ENCODE measurements around the gene DRAXIN. TPM values are rescaled to one million over a fixed set of nuclear protein-coding genes. Genes with fewer than 3 reads are reported as not detected.
A peak's percentile ranks its signal among the peaks of the same experiment; 100 is the strongest.

The DRAXIN gene
- total RNA-seq, 1 donor from 2014 or later = 0.29 TPM

DNA sequence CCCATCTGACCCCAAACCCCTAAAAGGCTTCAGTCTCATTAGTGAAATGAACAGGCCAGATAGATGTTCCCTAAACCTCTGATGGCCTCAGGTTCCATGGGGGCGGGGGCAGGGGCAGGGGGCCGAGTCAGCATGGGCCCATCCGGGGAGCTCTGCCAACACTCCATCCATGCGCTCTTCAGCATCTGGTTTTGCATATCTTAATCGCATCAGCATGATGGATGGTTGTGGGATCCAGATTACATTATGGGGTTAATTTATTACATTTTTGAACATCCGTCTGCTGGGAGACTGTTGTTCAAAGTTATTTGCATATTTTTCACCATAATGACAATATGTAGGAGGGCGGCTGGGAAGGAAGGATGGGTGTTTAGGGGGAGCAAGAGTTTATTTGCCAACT, 7.4 kb upstream of the DRAXIN start:
- no peak for DNase-seq (ENCODE audit: extremely low read depth, low read depth, low spot score)

DNA sequence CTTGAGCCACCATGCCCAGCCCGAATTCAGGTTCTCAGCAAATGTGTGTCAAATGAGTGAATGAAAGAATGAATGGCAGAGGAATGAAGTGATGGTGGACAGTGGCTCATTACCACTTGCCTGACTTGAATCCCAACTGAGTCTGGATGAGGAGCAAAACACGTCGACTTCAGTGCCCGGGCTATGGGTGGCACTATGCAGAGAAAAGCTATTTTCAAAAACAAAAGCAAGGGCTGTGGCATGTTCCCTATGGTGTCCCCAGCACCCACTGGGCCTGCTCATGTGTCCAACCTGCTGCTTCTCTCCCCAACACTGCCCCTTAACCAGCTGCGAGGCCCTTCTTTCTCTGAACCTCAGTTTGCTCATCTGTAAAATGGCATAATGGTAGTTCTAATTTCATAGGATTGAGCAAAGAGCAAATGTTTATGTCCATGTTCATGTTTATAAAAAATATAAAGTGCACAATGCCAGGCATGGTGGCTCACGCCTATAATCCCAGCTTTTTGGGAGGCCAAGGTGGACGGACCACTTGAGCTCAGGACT, 6.2 kb upstream of the DRAXIN start:
- DNase-seq (ENCODE audit: extremely low read depth, low read depth, low spot score) = no peak

DNA sequence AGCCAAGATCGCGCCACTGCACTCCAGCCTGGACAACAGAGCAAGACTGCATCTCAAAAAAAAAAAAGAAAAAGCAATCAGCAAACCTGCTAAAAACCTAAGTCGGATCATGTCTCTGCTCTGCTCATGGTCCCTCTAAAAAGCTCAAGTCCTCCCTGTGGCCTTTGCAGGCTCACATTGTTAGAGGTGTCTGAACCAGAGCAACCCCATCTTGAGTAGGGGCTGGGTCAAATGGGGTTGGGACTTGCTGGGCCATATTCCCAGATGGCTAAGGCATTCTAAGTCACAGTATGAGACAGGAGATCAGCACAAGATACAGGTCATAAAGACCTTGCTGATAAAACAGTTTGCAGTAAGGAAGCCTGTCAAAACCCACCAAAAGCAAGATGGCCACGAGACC, 3.0 kb upstream of the DRAXIN start:
- DNase-seq (ENCODE audit: extremely low read depth, low read depth, low spot score) = no peak

DNA sequence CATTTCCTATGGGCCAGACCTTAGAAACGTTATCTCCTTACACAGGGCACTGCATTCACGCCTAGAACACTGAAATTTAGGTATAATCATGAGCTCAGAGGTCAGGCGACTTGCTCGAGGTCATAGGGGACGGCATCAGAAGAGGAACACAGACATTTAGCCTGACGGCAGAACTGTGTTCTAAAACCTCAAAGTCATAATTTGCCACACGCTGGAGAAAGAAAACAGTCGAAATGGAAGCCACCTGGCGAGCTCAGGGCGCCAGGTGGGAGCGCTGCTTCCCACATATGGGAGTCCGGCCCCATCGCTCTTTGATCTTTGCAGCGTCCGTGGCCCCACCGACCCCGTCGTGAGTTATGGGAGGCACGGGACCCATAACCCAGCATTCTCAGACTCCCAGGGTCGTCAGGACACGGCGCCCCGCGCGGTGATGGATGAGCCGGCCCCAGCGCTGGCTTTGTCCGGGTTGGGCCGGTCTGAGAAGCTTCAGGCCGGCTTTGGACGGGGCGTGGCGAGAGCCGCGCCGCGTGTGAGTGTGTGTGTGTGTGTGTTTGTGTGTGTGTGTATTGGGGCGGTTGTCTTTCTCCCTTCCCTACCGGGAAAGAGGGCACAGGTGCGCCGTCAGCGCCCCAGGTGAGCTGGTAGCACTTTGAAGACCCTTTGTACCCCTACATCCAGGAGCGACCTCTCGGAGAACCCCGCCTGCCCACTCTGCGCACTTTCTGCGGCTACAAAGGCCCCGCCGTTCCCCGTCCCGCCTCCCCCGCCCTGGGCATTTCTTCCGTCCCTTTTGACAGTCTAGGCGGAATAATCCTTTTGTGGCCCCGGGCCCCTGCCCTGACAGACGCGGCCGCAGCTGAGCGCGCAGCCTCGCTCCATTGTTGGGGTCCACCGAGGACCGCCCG, 861 bp upstream of the DRAXIN start:
- DNase-seq (ENCODE audit: extremely low read depth, low read depth, low spot score) = no peak

DNA sequence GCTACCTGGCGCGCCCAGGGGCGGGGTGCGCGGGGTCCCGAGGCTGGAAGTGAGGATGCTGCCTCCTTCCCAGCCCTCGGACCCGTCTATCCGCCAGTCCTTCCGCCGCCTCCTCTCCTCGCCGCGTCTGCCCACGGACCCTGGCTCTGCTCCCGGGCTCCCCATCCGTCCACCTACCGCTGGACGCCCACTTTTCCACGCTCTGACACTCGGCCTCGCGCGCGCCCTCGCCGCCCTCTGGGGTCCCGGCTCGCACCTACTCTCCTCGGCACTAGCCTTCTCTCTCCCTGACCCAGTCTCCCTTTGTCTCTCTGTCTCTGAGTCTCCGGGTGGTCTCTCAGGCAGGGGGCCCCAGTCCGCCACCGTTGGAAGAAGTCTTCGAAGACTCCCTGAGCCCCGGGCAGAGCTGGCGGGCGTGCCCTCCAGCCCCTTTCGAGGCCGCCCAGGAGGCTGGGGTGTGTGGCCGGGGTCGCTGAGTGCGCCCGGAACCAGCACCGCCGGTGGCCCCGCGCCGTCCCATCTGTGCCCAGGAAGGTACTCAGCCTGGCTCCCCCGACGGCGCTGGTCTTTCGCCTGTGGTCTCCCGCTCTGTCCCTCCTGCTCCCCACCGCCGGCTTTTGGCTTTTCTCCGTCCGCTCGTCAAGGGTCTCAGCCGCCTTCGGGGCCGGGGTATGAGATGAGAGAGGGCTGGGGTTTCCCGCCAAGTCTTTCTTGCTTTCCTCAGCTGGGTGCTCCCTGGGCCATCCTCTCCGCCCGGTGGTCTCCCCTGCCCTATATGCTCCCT, 610 bp downstream of the DRAXIN start:
- no peak for DNase-seq (ENCODE audit: extremely low read depth, low read depth, low spot score)

DNA sequence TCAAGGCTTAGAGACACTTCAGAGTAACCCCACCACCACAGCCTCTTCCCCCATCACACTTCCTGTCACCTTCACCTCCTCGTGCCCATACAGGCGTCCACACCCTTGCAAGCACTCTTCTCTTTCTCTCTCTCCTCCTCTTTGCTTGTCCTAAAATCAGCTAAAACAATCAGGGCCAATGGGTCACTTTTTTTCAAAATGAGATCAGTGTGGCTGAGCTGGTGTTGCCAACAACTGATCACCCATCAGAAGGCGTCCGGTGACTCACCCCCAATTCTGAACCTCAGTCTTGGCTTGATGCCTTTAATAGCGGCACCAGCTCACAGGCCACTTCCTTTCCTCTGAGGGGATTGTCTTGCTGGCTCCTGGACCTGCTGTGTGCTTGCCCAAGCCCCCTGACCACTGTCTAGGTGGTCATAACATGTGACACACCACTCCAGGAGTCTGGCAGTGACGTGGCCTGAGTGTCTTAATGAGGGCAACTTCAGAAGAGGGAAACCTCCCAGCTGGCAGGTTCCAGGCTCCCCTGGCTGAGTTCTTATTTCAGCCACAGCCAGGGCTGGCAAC, 1.6 kb downstream of the DRAXIN start:
- peak; percentile 52 for DNase-seq (ENCODE audit: extremely low read depth, low read depth, low spot score)

DNA sequence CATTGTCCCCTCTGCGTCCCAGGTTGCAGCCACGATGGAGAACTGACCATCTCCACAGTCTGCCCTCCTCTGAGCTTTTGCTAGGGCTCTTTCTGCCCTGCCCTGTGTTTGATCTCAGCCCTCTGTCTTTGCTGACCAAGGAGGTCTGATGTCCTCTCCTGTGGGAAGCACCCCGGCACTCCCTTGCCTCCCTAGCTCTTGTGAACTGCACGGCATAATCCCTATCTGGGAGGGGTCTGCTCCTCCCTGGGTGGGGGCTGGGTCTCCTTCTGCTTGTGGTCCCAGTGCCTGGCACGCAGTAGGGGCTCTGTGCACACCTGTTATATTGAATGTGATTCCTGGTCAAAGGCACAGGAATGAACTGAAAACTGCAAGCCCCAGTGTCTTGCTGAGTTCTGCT, 2.4 kb downstream of the DRAXIN start:
- DNase-seq (ENCODE audit: extremely low read depth, low read depth, low spot score) = no peak

DNA sequence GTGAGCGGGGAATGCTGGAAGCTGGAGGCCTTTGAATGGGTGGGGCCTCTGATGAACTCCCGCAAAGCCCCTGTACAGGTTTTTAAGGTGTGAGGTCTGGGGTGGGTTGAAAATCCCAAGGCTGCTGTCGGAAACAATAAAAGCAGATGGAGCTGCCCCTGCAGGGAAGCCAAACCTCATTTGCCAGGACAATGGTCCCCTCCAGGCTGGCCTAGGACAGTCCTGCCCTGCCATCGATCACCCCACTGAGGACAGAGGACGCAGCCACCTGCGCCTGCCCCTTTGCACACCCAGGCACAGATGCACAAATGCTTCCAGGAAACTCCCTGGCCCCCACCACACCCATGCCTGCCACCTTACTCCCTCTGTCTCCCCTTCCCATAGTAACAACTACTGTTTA, 4.4 kb downstream of the DRAXIN start:
- DNase-seq (ENCODE audit: extremely low read depth, low read depth, low spot score) = no peak

DNA sequence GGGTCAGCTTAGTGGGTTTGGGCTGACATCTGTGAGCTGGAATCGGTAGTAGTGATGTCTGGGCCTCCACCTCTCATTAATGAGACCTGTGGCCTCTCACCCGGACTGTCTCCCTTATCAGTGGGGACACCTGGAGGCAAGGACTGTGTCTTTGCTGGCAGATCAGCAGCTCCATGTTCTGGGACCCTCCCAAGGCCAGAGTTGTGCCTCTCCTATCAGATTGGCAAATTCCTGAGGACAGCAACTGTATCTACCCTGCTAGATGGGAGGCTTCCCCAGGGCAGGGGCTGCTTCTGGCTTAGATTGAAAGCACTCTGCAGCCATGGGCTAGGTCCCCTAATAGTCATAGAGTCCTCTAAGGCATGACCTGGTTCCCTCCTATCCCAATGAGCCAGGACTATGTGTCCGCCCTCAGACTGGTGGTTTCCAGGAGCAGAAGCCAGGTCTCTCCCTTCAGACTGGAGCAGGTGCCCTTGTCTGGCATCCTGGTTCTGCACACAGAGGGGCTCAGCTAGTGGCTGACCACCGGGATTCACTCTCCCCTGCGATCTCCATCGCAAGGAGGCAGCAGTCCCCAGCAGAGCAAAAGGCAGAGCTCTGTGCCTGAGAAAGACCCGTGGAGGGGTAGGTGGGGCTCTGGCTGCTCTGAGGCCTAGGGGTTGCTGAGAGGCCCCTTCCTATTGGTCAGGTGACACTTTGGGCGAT, 5.8 kb downstream of the DRAXIN start:
- DNase-seq (ENCODE audit: extremely low read depth, low read depth, low spot score) = no peak

DNA sequence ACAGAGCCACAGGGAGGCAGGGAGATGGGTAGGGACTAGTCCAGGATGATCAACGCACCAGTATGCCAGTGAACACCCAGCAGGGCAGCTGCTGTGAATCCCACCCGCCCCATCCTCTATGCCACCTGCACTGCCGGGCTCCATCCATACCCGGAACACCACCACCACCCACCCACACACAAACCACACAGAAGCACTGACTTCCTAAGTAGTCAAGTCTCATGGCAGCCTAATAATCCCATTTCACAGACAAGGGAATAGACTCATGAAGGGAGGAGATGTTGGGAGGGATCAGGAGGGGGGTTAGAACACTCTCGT, 6.3 kb downstream of the DRAXIN start:
- DNase-seq (ENCODE audit: extremely low read depth, low read depth, low spot score) = no peak

DNA sequence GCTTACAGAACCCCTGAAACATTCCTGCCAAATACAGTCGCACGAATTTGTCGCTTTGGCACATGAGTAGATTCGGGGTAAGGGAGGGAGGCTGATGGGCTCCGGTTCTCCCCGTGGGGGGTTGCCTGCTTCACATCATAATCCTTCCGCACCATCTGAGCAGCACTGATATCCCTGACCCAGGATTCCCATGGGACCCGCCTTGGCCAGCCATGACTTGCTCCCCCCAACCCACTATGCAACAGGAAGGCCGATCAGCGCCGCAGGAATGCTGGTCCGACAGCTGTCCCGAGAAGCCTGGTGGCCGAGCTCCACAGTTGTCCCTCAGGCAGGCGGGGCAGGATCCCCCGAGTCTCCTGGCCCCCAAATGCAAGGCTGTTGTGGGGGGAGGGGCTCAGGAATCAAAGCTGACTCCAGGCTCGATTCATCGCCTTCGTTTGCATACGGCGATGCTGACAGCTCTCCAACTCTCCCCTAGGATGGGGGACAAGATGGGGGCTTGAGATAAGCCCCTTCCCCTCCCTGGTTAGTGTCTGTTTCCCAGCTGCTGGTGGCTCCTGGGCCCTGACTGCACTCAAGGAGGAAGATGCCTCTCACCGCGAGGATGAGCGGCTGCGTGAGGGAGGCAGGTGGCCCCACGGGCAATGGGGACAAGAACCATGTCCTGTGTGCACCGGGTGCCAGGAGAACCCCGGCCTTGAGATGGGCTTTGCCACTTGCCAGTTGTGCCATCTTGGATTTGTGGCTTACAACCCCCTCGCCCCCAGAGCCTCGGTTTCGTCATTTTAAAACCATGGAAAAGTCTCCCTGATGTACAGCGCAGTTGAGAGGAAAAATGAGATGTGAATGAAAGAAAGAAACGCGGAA, 9.3 kb downstream of the DRAXIN start:
- no peak for DNase-seq (ENCODE audit: extremely low read depth, low read depth, low spot score)

DNA sequence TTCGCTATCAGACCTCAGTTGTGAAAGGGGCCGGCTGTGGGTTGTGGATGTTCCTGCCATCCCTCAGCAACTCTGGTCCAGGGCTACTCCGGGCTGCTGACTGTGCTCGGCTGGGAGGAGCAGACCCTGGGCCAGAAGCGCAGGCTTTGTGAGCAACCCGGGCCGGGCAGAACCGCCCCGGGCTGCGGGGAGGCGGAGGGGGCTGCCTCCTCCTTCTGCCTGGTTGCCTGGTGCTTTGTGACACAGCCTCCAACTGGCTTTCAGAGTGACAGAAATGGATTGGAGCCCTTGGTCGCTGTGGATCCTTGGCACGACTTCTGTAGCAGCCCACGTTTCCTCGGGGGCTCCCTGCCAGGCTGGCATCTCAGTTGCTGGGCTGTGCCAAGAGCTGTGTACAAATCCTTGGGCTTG, 10.0 kb downstream of the DRAXIN start:
- DNase-seq (ENCODE audit: extremely low read depth, low read depth, low spot score) = no peak

DNA sequence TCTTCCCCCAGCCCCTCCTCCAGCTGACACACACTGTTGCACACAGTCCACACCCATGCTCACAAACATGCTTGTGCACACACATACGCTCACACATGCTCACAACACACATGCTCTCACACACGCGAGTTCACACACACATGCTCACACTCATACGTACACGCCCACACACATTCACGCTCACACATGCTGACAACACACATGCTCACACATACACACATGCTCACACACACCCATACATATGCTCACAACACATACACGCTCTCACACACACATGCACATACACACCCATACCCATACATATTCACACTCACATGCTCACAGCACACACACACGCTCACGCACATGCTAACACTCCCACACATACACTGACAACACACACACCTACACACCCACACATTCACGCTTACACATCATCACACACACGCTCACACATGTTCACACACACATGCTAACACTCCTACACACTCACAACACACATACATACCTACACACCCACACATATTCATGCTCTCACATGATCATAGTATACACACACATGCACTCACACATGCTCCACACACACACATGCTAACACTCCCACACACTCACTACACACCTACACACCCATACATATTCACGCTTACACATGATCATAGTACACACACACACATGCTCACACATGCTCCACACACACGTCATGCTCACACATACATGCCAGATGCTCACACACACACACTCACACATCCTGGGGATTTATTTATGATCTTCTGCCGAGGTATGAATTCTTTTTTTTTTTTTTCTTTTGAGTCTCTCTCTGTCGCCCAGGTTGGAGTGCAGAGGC, 10.7 kb downstream of the DRAXIN start:
- DNase-seq (ENCODE audit: extremely low read depth, low read depth, low spot score) = no peak

DNA sequence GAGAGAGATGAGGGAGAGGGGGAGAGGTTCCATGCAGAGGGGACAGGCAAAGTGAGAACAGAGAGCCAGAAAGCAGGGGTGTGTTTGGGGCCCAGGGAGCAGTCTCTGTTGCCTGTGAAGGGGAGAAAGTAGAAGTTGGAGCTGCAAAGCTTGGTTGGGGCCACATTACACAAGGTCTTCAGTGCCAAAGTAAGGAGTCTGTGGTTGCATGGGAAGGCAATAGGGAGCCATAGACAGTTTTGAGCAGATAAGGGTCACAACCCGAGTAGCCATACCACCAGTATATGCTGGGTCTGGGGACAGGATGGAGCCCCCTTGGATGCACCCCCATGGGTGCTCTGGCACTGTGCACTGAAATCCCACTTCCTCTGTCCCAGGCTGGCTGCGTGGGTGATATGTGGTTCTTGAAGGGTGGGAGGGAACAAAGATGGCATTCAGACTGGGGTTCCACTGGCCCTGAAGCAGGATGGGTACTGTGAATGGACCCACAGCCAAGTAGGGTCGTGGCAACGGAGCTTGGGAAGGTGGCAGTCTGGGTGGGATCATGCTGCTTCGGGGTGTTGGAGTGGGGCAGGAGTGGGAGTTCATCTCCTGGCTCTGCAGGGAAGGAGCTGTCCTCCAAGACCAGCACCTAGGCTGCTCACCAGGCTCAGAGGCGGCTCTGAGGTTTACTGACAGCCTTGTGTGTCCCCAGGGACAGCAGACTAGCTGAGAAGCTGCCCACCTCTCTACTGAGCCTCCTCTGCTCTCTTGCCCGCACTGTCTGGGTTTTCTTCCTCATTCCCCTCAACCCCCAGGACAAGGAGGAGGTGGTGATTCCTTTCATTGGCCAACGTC, 12.1 kb downstream of the DRAXIN start:
- DNase-seq (ENCODE audit: extremely low read depth, low read depth, low spot score) = no peak

DNA sequence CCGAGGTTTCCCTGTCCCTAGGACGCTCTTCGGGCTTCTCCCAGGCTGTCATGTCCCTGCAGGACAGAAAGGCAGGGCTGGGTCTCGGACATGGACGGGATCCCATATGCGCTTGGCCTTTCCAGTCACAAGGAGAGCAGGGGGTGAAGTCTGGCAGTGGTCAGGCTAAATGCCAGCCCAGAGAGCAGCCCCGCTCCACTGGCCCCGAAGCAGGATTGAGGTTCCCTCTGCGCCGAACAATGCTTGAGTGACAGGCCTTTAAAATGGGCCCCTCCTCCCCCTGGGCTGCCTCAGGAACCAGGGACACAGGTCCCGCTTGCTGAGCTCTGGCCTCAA, 12.7 kb downstream of the DRAXIN start:
- DNase-seq (ENCODE audit: extremely low read depth, low read depth, low spot score) = no peak

DNA sequence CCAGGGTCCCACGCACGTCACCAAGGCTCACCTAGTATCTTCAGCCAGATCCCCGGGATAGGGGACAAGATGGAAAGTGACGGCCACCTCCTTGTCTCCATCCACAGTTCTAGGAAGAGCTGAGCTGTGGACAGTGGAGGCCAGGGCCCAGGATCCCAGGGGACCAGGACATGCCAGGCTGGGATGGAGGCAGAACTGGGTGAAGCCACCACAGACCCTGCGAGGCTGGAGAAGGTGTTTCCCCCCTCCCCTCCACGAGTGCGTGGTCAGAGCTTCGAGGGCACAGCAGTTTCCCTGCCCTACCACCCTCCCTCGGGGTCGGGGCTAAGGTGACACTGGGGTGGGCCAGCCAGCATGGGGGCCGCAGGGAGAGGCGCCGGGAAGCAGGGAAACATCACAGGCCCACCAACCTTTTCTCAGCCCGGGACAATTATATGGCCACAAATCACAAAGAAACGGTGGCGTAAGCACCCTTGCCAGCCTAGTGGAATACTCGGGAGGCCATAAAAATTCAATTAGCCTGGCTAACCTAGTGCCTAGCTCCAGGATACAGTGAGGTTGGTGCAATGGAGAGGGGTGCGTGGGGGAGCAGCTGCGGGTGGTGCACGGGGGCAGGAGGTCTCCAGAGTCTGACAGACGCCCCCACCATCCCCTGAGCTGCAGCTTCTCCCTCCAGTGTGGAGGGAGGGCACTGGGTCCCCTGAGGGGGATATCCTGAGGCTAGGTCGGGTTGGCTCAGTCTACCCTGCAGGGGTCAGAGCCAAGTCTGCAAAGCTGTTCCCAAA, 13.4 kb downstream of the DRAXIN start:
- DNase-seq (ENCODE audit: extremely low read depth, low read depth, low spot score) = no peak

DNA sequence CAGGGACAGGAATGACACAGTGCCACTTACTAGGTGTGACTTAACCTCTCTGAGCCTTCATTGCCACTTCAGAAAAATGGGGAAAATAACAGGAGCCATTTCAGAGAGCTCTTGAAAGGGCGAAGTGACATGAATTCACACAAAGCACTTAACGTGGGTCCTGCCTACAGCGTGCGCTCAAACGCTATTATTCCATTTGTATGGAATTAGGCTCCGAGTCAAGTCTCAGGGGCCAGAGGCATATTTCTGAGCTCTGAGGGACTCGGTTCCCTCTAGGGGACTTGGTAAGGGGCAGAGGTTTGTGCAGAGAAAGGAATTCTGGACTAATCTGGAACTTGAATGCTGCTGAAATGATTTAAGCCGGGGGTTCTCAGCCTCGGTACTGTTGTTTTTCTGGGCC, 14.1 kb downstream of the DRAXIN start:
- no peak for DNase-seq (ENCODE audit: extremely low read depth, low read depth, low spot score)

DNA sequence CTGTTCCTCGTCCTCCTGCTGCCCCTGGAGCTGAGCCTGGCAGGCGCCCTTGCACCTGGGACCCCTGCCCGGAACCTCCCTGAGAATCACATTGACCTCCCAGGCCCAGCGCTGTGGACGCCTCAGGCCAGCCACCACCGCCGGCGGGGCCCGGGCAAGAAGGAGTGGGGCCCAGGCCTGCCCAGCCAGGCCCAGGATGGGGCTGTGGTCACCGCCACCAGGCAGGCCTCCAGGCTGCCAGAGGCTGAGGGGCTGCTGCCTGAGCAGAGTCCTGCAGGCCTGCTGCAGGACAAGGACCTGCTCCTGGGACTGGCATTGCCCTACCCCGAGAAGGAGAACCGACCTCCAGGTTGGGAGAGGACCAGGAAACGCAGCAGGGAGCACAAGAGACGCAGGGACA, 14.8 kb downstream of the DRAXIN start:
- DNase-seq (ENCODE audit: extremely low read depth, low read depth, low spot score) = no peak
